ENCODE data around the gene C1GALT1.

The C1GALT1 gene

GRCh38 chr7:7175075-7175695, 7.2 kb upstream of the C1GALT1 start:
- no peak for TF ChIP-seq ZFX (IDR thresholded peaks at IDR 0.05)
- TF ChIP-seq CTCF (conservative IDR thresholded peaks at IDR 0.05): no peak
- H3K27ac ChIP-seq: no peak overlapping the region

- no peak for TF ChIP-seq CTCF (conservative IDR thresholded peaks at IDR 0.05)
- TF ChIP-seq ZFX (IDR thresholded peaks at IDR 0.05): no peak
- no peak overlapping the region for H3K27ac ChIP-seq
Measured at GRCh38 chr7:7176406-7177043, 5.8 kb upstream of the C1GALT1 start.

- no peak for TF ChIP-seq ZFX (IDR thresholded peaks at IDR 0.05)
- TF ChIP-seq CTCF (conservative IDR thresholded peaks at IDR 0.05): no peak
Measured at GRCh38 chr7:7177044-7177517, 5.3 kb upstream of the C1GALT1 start.

GRCh38 chr7:7178081-7178480, 4.3 kb upstream of the C1GALT1 start:
- no peak overlapping the region for H3K27ac ChIP-seq
- TF ChIP-seq CTCF (conservative IDR thresholded peaks at IDR 0.05): no peak
- no peak for TF ChIP-seq ZFX (IDR thresholded peaks at IDR 0.05)

More at GRCh38 chr7:7177044-7177517, 5.3 kb upstream of the C1GALT1 start:
- no peak overlapping the region for H3K27ac ChIP-seq

- no peak overlapping the region for H3K27ac ChIP-seq
- TF ChIP-seq ZFX (IDR thresholded peaks at IDR 0.05) (no peak), CTCF (conservative IDR thresholded peaks at IDR 0.05) (no peak)
Measured at GRCh38 chr7:7178906-7179305, 3.4 kb upstream of the C1GALT1 start.

- TF ChIP-seq ZFX (IDR thresholded peaks at IDR 0.05): no peak
- no peak for TF ChIP-seq CTCF (conservative IDR thresholded peaks at IDR 0.05)
- no peak overlapping the region for H3K27ac ChIP-seq
Measured at GRCh38 chr7:7180725-7181449, 1.5 kb upstream of the C1GALT1 start.

Measured in C4-2B (cell line).